Central memory CD8-positive, alpha-beta T cell (primary cell): ENCODE results near the gene TUBA3E.
A peak's percentile ranks its signal among the peaks of the same experiment; 100 is the strongest.
"Not testable (repeated sequence)": the region's sequence is repeated elsewhere in the genome, so short reads cannot be mapped to it uniquely, and the experiment has no call there.

ENCODE experiments used
- ATAC-seq: fragments of 150-1000 bp; cut with Tn5 transposase; replicated peaks from 2 replicates; pipeline ENCODE4 v1.10.0; 2022; ENCODE audit warnings: mild to moderate bottlenecking, moderate FRiP score, moderate number of reproducible peaks; ENCODE audit not compliant: poor library complexity, severe bottlenecking; ENCODE audit errors: extremely low read depth
- DNase-seq, 2 donors: peaks; one replicate each; pipeline ENCODE4 v3.0.0; 2021; ENCODE audit warnings: low spot score in 2 of 2
- H3K27ac Mint-ChIP-seq: one replicate; pipeline ENCODE4 v1.8.0; 2022; ENCODE audit warnings: low read depth, mild to moderate bottlenecking, moderate library complexity, mixed read lengths
- H3K27me3 Mint-ChIP-seq: one replicate; pipeline ENCODE4 v1.8.0; 2022; ENCODE audit warnings: mixed read lengths
- H3K36me3 Mint-ChIP-seq: one replicate; pipeline ENCODE4 v1.8.0; 2022; ENCODE audit warnings: mild to moderate bottlenecking, moderate library complexity, mixed read lengths; ENCODE audit not compliant: insufficient read depth
- H3K4me1 Mint-ChIP-seq: one replicate; pipeline ENCODE4 v1.8.0; 2022; ENCODE audit warnings: mixed read lengths
- H3K4me3 Mint-ChIP-seq: one replicate; pipeline ENCODE4 v1.8.0; 2022; ENCODE audit warnings: mild to moderate bottlenecking, moderate library complexity, mixed read lengths
- H3K9me3 Mint-ChIP-seq: one replicate; pipeline ENCODE4 v1.8.0; 2022; ENCODE audit warnings: mixed read lengths

Gene TUBA3E

GRCh38 chr2:130187859-130188792 lies 10.1 kb downstream of the TUBA3E start:
- H3K27me3 Mint-ChIP-seq, H3K4me3 Mint-ChIP-seq, H3K4me1 Mint-ChIP-seq, DNase-seq, ATAC-seq, H3K9me3 Mint-ChIP-seq, H3K36me3 Mint-ChIP-seq, H3K27ac Mint-ChIP-seq: not testable (repeated sequence)

- Mint-ChIP-seq H3K27me3 (no peaks in the 10 kb centered on the region), H3K27ac (no peak overlapping the region), H3K9me3 (no peaks in the 10 kb centered on the region), H3K4me1 (peaks cover 12% of the 10 kb centered on the region), H3K4me3 (no peak overlapping the region), H3K36me3 (peaks cover 5% of the 10 kb centered on the region)
- DNase-seq (no peak), ATAC-seq (no peak)
Measured at GRCh38 chr2:130187268-130187667, 11.0 kb downstream of the TUBA3E start.

- DNase-seq (no peak), ATAC-seq (no peak)
- Mint-ChIP-seq H3K27me3 (no peaks in the 10 kb centered on the region), H3K36me3 (peaks cover 10% of the 10 kb centered on the region), H3K4me3 (no peak overlapping the region), H3K9me3 (no peaks in the 10 kb centered on the region), H3K27ac (no peak overlapping the region), H3K4me1 (peaks cover 12% of the 10 kb centered on the region)
Measured at GRCh38 chr2:130186391-130186790, 11.8 kb downstream of the TUBA3E start.

GRCh38 chr2:130185896-130186295 lies 12.3 kb downstream of the TUBA3E start:
- ATAC-seq (no peak), DNase-seq (no peak)
- no peak overlapping the region for H3K4me3 Mint-ChIP-seq
- no peaks in the 10 kb centered on the region for H3K27me3 Mint-ChIP-seq
- H3K36me3 Mint-ChIP-seq, result peaks cover 15% of the 10 kb centered on the region
- H3K27ac Mint-ChIP-seq, result no peak overlapping the region
- peaks cover 16% of the 10 kb centered on the region for H3K4me1 Mint-ChIP-seq
- no peaks in the 10 kb centered on the region for H3K9me3 Mint-ChIP-seq

GRCh38 chr2:130185436-130185835 lies 12.8 kb downstream of the TUBA3E start:
- H3K4me1 Mint-ChIP-seq, result peaks cover 19% of the 10 kb centered on the region
- H3K27ac Mint-ChIP-seq, result no peak overlapping the region
- H3K9me3 Mint-ChIP-seq, result no peaks in the 10 kb centered on the region
- no peak overlapping the region for H3K4me3 Mint-ChIP-seq
- no peaks in the 10 kb centered on the region for H3K27me3 Mint-ChIP-seq
- no peak for DNase-seq
- H3K36me3 Mint-ChIP-seq, result peaks cover 17% of the 10 kb centered on the region
- no peak for ATAC-seq

- Mint-ChIP-seq H3K4me3 (peak overlapping the region; percentile 87), H3K36me3 (peaks cover 17% of the 10 kb centered on the region)
Measured at GRCh38 chr2:130183512-130184373, 14.5 kb downstream of the TUBA3E start.

GRCh38 chr2:130182826-130183511 lies 15.3 kb downstream of the TUBA3E start:
- H3K9me3 Mint-ChIP-seq, H3K27me3 Mint-ChIP-seq, ATAC-seq, DNase-seq: not testable (repeated sequence)
- Mint-ChIP-seq H3K27ac (peak overlapping the region; percentile 85), H3K4me3 (peak overlapping the region; percentile 87), H3K36me3 (peaks cover 20% of the 10 kb centered on the region), H3K4me1 (peaks cover 20% of the 10 kb centered on the region)

More at GRCh38 chr2:130183512-130184373, 14.5 kb downstream of the TUBA3E start:
- Mint-ChIP-seq H3K27ac (peak overlapping the region; percentile 85), H3K27me3 (no peaks in the 10 kb centered on the region), H3K9me3 (no peaks in the 10 kb centered on the region), H3K4me1 (peaks cover 19% of the 10 kb centered on the region)
- DNase-seq (no peak), ATAC-seq (no peak)

GRCh38 chr2:130181880-130182682 lies 16.2 kb downstream of the TUBA3E start, which contains the start of gene MZT2B:
Gene MZT2B, plus strand, starts transcription at chr2:130182262. Its CDS starts 21 bp downstream, at chr2:130182283.
- peak; percentile 86 for ATAC-seq
- H3K27me3 Mint-ChIP-seq, H3K9me3 Mint-ChIP-seq: not testable (repeated sequence)
- DNase-seq, result peak; percentile 85 to 86
- peak within 1 kb of the TSS; percentile 85 for H3K27ac Mint-ChIP-seq
- peak within 1 kb of the TSS; percentile 87 for H3K4me3 Mint-ChIP-seq
- H3K36me3 Mint-ChIP-seq, result peaks cover 20% of the 10 kb centered on the region
- H3K4me1 Mint-ChIP-seq, result peaks cover 25% of the 10 kb centered on the region

GRCh38 chr2:130181325-130181879 lies 16.8 kb downstream of the TUBA3E start, which contains the start of gene SMPD4:
Gene SMPD4, minus strand, starts transcription at chr2:130181602. Its CDS starts 5,010 bp downstream, at chr2:130176592.
- H3K4me1 Mint-ChIP-seq, result peaks cover 25% of the 10 kb centered on the region
- H3K27ac Mint-ChIP-seq, result peak within 1 kb of the TSS; percentile 85
- H3K9me3 Mint-ChIP-seq, result no peaks in the 10 kb centered on the region
- ATAC-seq, result peak; percentile 69
- DNase-seq, result peak; percentile 97
- no peaks in the 10 kb centered on the region for H3K27me3 Mint-ChIP-seq
- peaks cover 19% of the 10 kb centered on the region for H3K36me3 Mint-ChIP-seq
- peak within 1 kb of the TSS; percentile 87 for H3K4me3 Mint-ChIP-seq

GRCh38 chr2:130180404-130181324 lies 17.6 kb downstream of the TUBA3E start:
- H3K4me1 Mint-ChIP-seq, result peaks cover 25% of the 10 kb centered on the region
- H3K4me3 Mint-ChIP-seq, result peak overlapping the region; percentile 87
- not testable (repeated sequence) for ATAC-seq, H3K9me3 Mint-ChIP-seq, H3K27me3 Mint-ChIP-seq, DNase-seq
- peak overlapping the region; percentile 85 for H3K27ac Mint-ChIP-seq
- peaks cover 19% of the 10 kb centered on the region for H3K36me3 Mint-ChIP-seq
